Thyroid gland (tissue), 4 donors: ENCODE measurements around the gene CHCHD6.

Source experiments
- CTCF ChIP-seq, 6 experiments: fragments of 200-600 bp in 3 of 6; fragments of 450-650 bp in 3 of 6; sonication (generic) in 3 of 6; IDR thresholded peaks; one replicate each; pipeline ENCODE4 v1.5.1; 2016 to 2019; ENCODE audit warnings: antibody characterized with exemption in 6 of 6, mild to moderate bottlenecking in 2 of 6, inconsistent platforms in 1 of 6, moderate library complexity in 1 of 6
- POLR2A ChIP-seq, 2 donors: fragments of 450-650 bp; IDR thresholded peaks; one replicate each; pipeline ENCODE4 v1.6.1; 2017; ENCODE audit warnings: antibody characterized with exemption in 2 of 2, mild to moderate bottlenecking in 2 of 2, moderate library complexity in 1 of 2

- no peak for TF ChIP-seq POLR2A (IDR thresholded peaks at IDR 0.05)
- TF ChIP-seq CTCF (IDR thresholded peaks at IDR 0.05): no peak
Measured at GRCh38 chr3:126922466-126922865, 218.4 kb downstream of the CHCHD6 start.
